ENCODE data around the gene GRAP2. TPM values are rescaled to one million over a fixed set of nuclear protein-coding genes. Genes with fewer than 3 reads are reported as not detected.

The GRAP2 gene
- total and polyA plus RNA-seq, 2 of the 8 experiments (the other 6 are each of a cell fraction or from before 2014, with no cell fraction given), result 0.08 TPM; not detected in 1

- Histone ChIP-seq H3K79me2 (ENCODE audit: control insufficient read depth in 1 of 2, insufficient read depth in 2 of 2, low read length in 2 of 2) (no peaks in the 10 kb centered on the region), H4K8ac (ENCODE audit: extremely low read depth, insufficient read depth, low read length) (no peak overlapping the region), H4K5ac (ENCODE audit: insufficient read length, low read depth, low read length) (no peak overlapping the region), H3K79me1 (ENCODE audit: low read depth, low read length) (no peaks in the 10 kb centered on the region), H3K23ac (ENCODE audit: insufficient read length) (no peak overlapping the region), H3K14ac (ENCODE audit: insufficient read length) (no peak overlapping the region), H2BK15ac (ENCODE audit: low read length) (no peak overlapping the region), H3K4ac (replicated peaks; ENCODE audit: insufficient read length, low read depth, low read length) (no peak overlapping the region), H3K18ac (ENCODE audit: extremely low read depth, low read length) (no peak overlapping the region), H2BK120ac (replicated peaks; ENCODE audit: low read depth, low read length) (no peak overlapping the region), H3K9me3 (ENCODE audit: insufficient read depth in 2 of 2, low read depth in 1 of 2, low read length in 1 of 2) (no peaks in the 10 kb centered on the region; a peak in 1 of 4 replicates), H2BK5ac (ENCODE audit: low read depth, low read length) (no peak overlapping the region), H4K91ac (replicated peaks; ENCODE audit: insufficient read length, low read length) (no peak overlapping the region), H3K9ac (replicated peaks in 1 of 4; ENCODE audit: extremely low read depth in 1 of 4, low read depth in 3 of 4, low read length in 3 of 4) (no peak overlapping the region), H2BK12ac (ENCODE audit: low read depth, low read length) (no peak overlapping the region; the same call in 1 of the 2 replicates), H3K27me3 (replicated peaks in 1 of 4; ENCODE audit: control insufficient read depth in 3 of 4, extremely low read depth in 1 of 4, insufficient read depth in 3 of 4, low read length in 3 of 4) (peaks cover 0 to 1% (median 0%) of the 10 kb centered on the region in 4 experiments; a peak in 1 of 7 replicates), H3K27ac (ENCODE audit: low read depth, low read length) (no peak overlapping the region), H3K23me2 (ENCODE audit: low read depth, low read length) (no peaks in the 10 kb centered on the region), H3K4me3 (ENCODE audit: extremely low read depth in 1 of 4, insufficient read depth in 2 of 4, low read depth in 3 of 4, low read length in 4 of 4) (no peak overlapping the region), H2AFZ (ENCODE audit: low read length) (no peak overlapping the region), H4K20me1 (replicated peaks in 1 of 2; ENCODE audit: control insufficient read depth in 1 of 2, insufficient read depth in 2 of 2, low read length in 2 of 2) (no peaks in the 10 kb centered on the region), H2AK5ac (ENCODE audit: low read depth, low read length) (no peak overlapping the region), H3K56ac (replicated peaks; ENCODE audit: insufficient read length, low read depth, low read length) (no peak overlapping the region), H3K4me2 (ENCODE audit: insufficient read depth in 1 of 2, low read depth in 2 of 2, low read length in 2 of 2) (no peak overlapping the region), H2BK20ac (ENCODE audit: low read length) (no peak overlapping the region), H3K4me1 (replicated peaks in 1 of 4; ENCODE audit: control insufficient read depth in 3 of 4, insufficient read depth in 4 of 4, low read length in 3 of 4) (no peaks in the 10 kb centered on the region), H3K36me3 (ENCODE audit: control insufficient read depth in 2 of 4, insufficient read depth in 4 of 4, low read length in 3 of 4) (no peaks in the 10 kb centered on the region)
- 94% methylated on average over 3 of the region's 3 CpGs; no CpG with 5 or more reads in 1 of the 2 experiments for WGBS, 2 experiments (ENCODE audit: extremely low coverage in 1 of 2, insufficient coverage in 1 of 2, insufficient read length in 1 of 2, insufficient replicate concordance in 2 of 2, low coverage in 1 of 2, low lambda C conversion rate in 2 of 2, missing lambda C conversion rate in 1 of 2)
- CTCF ChIA-PET (ENCODE audit: partially characterized antibody), result interaction anchor here (0.7 kb wide), 1 partner anchor 262 kb away, joined by 3 read pairs; no protein-coding TSS in a partner anchor
- POLR2A ChIA-PET (ENCODE audit: partially characterized antibody), result no interaction called here
- FAIRE-seq (no peak), DNase-seq (ENCODE audit: low read depth in 1 of 2, low spot score in 2 of 2) (no peak)
- TF ChIP-seq SP2 (IDR thresholded peaks at IDR 0.05; ENCODE audit: low read length), result no peak
- no peak for TF ChIP-seq CHD2 (IDR thresholded peaks at IDR 0.05; ENCODE audit: low read length)
- no peak for TF ChIP-seq HDAC6 (IDR thresholded peaks at IDR 0.05; ENCODE audit: low read depth, low read length)
- TF ChIP-seq FOSL1 (IDR thresholded peaks at IDR 0.05; ENCODE audit: insufficient read depth, low read depth, low read length), result no peak
Observed at GRCh38 chr22:39905687-39906086, 4.8 kb downstream of the GRAP2 start.

Measured in H1 (cell line).